HG02610 (cell line): ENCODE data around the gene ZSWIM1.
"Not testable (repeated sequence)": the region's sequence is repeated elsewhere in the genome, so short reads cannot be mapped to it uniquely, and the experiment has no call there.

Experiments used
- ATAC-seq: cut with Tn5 transposase; IDR thresholded peaks from one replicate; pipeline ENCODE4 v1.9.1; 2021; ENCODE audit warnings: mild to moderate bottlenecking, moderate library complexity; ENCODE audit not compliant: unreplicated experiment

Gene ZSWIM1

DNA sequence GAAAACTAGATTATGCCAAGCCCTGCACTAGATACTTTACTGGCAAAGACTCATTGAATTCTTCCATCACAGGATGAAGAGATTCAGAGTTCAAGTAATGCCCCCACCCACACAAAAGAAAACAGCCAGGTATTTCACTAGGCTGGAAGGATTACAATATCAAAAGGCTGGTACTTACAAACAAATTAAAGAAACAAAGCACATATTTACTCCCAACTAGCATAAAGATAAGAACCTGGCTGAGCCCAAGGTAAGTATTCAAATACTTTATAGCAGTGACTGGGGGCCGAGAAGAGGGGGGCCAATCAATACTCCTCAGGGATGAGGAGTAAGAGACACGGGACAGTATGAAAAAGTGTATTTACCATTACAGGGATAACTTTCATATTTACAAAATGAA is 27.5 kb upstream of the ZSWIM1 start:
- no peak for ATAC-seq

DNA sequence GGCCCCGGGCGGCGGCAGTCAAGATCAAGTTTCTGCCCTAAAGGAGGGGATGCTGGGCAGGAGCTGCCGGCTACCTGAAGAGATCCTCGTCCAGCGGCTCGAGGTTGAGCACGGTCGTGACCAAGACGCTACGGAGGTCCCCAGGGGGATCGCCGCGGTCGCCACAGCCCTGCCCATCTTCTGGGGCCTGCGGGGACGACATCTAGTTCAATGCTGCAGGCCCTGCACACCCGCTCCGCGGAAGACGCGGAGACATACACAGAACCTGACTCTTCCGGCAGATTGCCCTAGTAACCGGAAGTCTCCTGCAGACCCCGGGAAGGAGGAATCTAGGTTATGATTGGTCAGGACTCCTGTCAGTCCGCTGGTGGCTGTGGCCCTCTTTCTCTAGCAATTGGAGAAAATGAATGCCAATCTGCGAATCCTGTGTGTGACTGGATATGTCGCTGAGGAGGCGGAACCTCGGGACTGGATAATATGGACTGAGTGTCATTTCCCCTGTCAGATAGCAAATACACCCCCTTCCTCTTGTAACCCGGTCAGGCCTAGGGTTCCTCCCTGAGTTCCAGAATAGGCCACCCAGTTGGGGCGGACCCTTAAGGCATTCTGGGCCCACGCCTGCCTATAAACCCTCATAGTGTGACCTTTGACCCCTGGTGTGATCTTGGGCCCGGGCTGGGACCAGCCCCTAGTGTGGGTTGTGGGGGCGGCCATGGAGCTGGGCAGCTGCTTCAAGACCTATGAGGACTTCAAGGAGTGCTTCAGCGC is 23.7 kb upstream of the ZSWIM1 start, which contains the start of the genes ACOT8 and ZSWIM3:
Gene ACOT8, minus strand, starts transcription at position 279 of the 768 bp plus-strand sequence. Its CDS starts 77 bp downstream, at position 202.
Gene ZSWIM3, plus strand, starts transcription at position 501 of the 768 bp plus-strand sequence. Its CDS starts 212 bp downstream, at position 713.
- ATAC-seq = peak; percentile 97

- ATAC-seq = peak; percentile 24
These were observed 23.2 kb upstream of the ZSWIM1 start for GRCh38 chr20:45857882-45858216.

DNA sequence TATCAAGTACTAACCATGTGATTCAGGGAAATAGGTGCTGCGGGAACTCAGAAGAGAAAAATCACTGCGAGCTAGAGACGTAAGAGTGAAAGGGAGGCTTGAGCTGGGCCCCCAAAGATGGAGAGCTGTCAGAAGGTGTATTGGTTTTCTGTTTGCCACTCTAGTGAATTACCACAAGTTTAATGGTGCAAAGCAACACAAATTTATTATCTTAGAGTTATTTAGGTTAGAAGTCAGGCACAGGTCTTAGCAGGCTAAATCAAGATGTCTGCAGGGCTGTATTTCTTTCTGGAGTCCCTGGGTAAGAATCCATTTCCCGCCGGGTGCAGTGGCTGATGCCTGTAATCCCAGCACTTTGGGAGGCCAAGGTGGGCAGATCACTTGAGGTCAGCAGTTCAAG is 21.1 kb upstream of the ZSWIM1 start:
- no peak for ATAC-seq

DNA sequence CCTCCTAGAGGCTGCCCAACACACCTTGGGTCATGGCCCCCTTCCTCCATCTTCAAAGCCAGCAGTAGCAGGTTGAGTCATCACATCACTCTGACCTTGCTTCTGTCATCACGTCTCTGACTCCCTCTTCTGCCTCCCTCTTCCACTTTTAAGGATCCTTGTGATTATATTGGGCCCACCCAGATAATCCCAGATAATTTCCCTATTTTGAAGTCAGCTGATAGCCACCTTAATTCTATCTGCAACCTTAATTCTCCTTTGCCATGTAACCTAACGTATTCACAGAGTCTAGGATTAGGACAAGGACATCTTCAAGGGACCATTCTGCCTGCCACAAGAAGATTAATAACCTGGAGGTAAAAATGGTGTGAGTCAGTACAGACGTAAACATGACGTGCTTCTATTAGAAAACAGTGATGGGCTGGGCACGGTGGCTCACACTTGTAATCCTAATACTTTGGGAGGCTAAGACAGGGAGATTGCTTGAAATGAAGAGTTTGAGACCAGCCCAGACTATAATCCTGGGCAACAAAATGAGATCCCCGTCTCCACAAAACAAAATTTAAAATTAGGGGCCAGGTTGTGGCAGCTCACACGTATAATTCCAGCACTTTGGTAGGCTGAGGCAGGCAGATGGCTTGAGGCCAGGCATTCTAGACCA is 20.3 kb upstream of the ZSWIM1 start:
- ATAC-seq = no peak

- no peak for ATAC-seq
These were observed 19.6 kb upstream of the ZSWIM1 start for GRCh38 chr20:45861221-45862075.

DNA sequence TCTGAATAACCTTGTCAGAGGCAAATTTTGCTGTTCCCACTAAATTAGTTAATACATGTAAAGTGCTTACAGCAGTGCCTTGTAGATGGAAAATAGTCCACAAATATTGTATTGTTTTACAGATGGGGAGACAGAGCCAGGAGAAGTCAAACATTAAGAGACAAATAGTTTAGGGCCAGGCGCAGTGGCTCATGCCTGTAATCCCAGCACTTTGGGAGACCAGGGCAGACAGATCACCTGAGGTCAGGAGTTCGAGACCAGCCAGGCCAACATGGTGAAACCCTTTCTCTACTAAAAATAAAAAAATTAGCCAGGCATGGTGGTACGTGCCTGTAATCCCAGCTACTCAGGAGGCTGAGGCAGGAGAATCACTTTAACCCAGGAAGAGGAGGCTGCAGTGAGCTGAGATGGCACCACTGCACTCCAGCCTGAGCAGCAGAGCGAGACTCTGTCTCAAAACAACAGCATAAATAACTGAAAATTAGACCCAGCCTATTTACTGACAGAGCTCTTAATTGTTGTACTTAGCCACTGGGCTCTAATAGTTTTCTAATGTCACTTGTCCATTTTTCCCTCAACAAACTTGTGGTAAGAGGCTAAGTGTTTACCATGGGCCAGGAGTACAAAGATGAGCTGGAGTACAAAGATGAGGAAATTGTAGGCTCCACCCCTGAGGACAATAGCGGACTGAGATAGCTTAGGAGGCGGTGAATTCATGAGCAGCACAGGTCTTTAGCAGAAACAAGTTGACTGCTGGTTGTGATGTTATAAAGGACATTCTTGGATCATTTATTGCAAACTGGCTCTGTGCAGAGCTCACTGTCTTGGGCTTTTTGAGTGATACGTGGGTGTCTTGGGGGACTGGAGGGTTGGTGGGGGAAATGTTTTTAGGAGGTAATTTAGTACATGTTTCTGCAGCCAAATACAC is 17.2 kb upstream of the ZSWIM1 start:
- ATAC-seq = no peak

DNA sequence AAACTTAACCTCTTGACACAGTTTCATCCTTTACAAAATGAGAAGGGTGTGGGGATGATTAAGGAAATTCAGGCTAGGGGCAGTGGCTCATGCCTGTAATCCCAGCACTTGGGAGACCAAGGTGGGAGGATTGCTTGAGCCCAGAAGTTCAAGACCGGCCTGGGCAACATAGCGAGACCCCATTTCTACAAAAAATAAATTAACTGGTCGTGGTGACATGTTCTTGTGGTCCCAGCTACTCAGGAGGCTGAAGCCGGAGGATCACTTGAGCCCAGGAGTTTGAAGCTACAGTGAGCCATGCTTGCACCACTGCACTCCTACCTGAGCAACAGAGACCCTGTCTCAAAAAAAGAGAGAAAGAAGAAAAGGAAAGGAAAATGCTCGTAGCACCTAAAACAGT is 14.6 kb upstream of the ZSWIM1 start:
- ATAC-seq = no peak

GRCh38 chr20:45867136-45867818 is 13.8 kb upstream of the ZSWIM1 start:
- no peak for ATAC-seq

DNA sequence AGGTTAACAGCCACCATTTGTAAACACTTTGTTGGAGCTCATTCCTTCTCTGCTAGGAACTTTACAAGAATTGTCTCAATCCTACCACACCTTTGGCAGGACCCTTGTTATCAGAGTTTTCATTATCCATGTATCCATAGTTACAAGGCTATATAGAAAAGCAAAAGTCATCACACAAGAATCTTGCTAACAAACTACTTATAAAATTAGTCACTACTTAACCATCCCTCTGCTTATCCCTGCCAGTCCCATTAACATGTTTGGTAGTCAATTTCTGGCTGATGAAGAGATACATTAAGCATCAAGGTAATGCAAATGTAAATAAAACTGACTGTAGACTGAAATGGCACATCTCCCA is 13.2 kb upstream of the ZSWIM1 start:
- ATAC-seq = no peak

- no peak for ATAC-seq
These were observed 8.4 kb upstream of the ZSWIM1 start for GRCh38 chr20:45872626-45873025.

DNA sequence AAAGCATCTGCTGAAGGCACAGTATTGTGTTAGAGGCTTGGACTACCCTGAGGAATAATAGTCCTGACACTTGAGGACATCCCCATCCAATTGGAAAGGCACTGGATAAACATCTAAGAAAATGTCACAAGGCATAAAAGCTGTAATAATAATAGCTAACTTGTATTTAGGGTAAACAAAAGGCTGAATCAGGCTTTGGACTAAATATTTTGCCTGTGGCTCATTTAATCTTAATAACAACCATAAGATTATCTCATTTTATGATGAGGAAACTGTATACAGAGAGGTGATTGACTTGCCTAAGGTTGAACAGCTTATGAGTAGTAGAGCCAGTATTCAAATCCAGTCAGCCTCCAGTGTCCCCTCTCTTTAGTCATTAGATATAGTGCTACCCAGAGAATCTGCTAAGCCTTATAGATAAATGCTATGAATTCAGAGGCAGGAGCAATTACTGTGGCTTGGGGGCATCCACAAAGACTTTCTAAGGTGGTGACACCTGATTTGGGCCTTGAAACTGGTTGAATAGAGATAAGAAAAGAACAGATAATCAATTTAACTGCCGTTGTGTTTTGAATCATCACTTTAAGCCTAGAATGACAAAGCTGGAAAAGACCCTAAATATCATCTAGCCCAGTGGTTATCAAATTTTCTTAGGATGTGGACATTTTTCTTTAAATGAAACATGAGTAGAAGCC is 7.5 kb upstream of the ZSWIM1 start:
- no peak for ATAC-seq

GRCh38 chr20:45874104-45874481 is 6.9 kb upstream of the ZSWIM1 start:
- ATAC-seq = not testable (repeated sequence)

- no peak for ATAC-seq
These were observed 6.5 kb upstream of the ZSWIM1 start for GRCh38 chr20:45874576-45874975.

DNA sequence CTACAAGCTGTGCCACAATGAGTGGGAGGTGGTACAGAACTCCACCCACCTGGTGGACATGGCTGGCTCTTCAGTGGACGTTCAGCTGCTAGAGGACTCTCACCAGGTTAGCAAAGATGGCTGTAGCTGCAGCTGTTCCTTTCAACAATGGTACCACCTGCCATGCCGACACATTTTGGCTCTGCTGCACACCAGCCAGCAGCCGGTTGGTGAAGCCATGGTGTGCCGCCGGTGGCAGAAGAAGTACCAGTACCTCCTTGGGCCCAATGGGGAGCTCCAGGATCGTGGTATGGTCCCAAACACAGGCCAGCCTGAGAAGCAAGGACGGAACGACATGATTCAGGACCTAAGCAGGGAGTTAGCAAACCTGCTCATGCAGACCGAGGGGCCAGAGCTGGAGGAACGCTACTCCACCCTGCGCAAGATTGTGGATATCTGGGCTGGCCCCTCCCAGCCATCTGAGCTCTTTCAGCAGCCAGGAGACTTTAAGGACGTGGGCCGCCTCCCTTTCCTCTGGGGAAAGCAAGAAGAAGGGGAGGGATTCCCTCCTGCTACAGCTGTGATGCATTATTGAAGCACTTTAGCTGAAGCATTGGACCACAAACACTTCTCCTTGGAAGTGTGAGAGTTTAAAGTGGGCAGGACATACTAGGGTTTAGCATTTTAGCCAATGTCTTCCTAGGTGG is 2.8 kb upstream of the ZSWIM1 start:
- ATAC-seq = no peak

DNA sequence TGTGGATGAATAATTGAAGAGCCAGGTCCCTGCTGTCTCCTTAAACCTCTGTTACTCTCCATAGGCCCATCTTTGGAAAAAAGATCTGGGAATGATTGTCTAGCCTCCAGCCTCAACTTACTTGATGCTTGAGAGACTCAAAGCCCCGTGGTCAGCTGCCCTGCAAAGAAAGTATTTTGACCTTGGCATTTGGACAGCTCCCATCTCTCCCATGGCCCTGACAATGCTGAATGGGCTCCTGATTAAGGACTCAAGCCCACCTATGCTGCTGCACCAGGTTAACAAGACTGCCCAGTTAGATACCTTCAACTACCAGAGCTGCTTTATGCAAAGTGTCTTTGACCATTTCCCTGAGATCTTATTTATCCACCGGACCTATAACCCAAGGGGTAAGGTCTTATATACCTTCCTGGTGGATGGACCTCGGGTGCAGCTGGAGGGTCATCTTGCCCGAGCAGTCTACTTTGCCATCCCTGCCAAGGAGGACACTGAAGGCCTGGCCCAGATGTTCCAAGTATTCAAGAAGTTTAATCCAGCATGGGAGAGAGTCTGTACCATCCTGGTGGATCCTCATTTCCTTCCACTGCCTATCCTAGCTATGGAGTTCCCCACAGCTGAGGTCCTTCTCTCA is 1.6 kb downstream of the ZSWIM1 start:
- no peak for ATAC-seq

- no peak for ATAC-seq
These were observed 2.1 kb downstream of the ZSWIM1 start for GRCh38 chr20:45883100-45883469.

GRCh38 chr20:45886590-45887345 is 5.7 kb downstream of the ZSWIM1 start:
- no peak for ATAC-seq
